RWPE2 (cell line): ENCODE results near the gene ROBO4.

ENCODE experiments used
- ATAC-seq: fragments of 200-7000 bp; cut with Tn5 transposase; 3 replicates; pipeline ENCODE4 v1.9.1; 2021; ENCODE audit warnings: low read depth
- DNase-seq: peaks from one replicate; pipeline ENCODE4 v3.0.0-alpha.2; 2020; ENCODE audit warnings: low spot score
- H3K27ac ChIP-seq: fragments of 450-650 bp; 2 replicates; pipeline ENCODE4 v1.5.1; 2017; ENCODE audit warnings: mild to moderate bottlenecking; ENCODE audit not compliant: poor library complexity, severe bottlenecking
- H3K27me3 ChIP-seq: fragments of 250-450 bp; sonication (Bioruptor Pico); 2 replicates; pipeline ENCODE4 v1.5.1; 2021; ENCODE audit warnings: mild to moderate bottlenecking, moderate library complexity; ENCODE audit not compliant: insufficient read depth, poor library complexity, severe bottlenecking
- H3K36me3 ChIP-seq: fragments of 250-450 bp; sonication (Bioruptor Pico); 2 replicates; pipeline ENCODE4 v1.5.1; 2020; ENCODE audit warnings: low read depth, mild to moderate bottlenecking, moderate library complexity
- H3K4me1 ChIP-seq: fragments of 250-450 bp; sonication (Bioruptor Pico); 2 replicates; pipeline ENCODE4 v1.5.1; 2021; ENCODE audit warnings: mild to moderate bottlenecking, moderate library complexity; ENCODE audit not compliant: insufficient read depth, poor library complexity, severe bottlenecking
- H3K4me3 ChIP-seq: fragments of 250-450 bp; sonication (Bioruptor Pico); 2 replicates; pipeline ENCODE4 v1.5.1; 2021; ENCODE audit warnings: mild to moderate bottlenecking, moderate library complexity; ENCODE audit not compliant: severe bottlenecking
- H3K9me3 ChIP-seq: fragments of 250-450 bp; sonication (Bioruptor Pico); 2 replicates; pipeline ENCODE4 v1.5.1; 2021; ENCODE audit warnings: mild to moderate bottlenecking, moderate library complexity; ENCODE audit not compliant: severe bottlenecking
- CTCF ChIP-seq: fragments of 450-650 bp; IDR thresholded peaks from one replicate; pipeline ENCODE4 v1.5.1; 2017; ENCODE audit warnings: mild to moderate bottlenecking, moderate library complexity; ENCODE audit not compliant: poor library complexity, severe bottlenecking

The ROBO4 gene

GRCh38 chr11:124887667-124888013, 10.0 kb downstream of the ROBO4 start:
- no peak for DNase-seq
- no peaks in the 10 kb centered on the region for H3K36me3 ChIP-seq
- H3K9me3 ChIP-seq, result no peaks in the 10 kb centered on the region
- no peak overlapping the region for H3K27ac ChIP-seq
- no peak overlapping the region for H3K4me3 ChIP-seq
- no peaks in the 10 kb centered on the region for H3K27me3 ChIP-seq
- ATAC-seq, result no peak
- no peaks in the 10 kb centered on the region for H3K4me1 ChIP-seq
- TF ChIP-seq CTCF, result no peak

GRCh38 chr11:124886978-124887666, 10.5 kb downstream of the ROBO4 start:
- H3K4me3 ChIP-seq, result no peak overlapping the region
- H3K9me3 ChIP-seq, result no peaks in the 10 kb centered on the region
- no peaks in the 10 kb centered on the region for H3K36me3 ChIP-seq
- no peak overlapping the region for H3K27ac ChIP-seq
- TF ChIP-seq CTCF, result no peak
- ATAC-seq, result no peak
- H3K4me1 ChIP-seq, result no peaks in the 10 kb centered on the region
- no peak for DNase-seq
- H3K27me3 ChIP-seq, result no peaks in the 10 kb centered on the region

- DNase-seq, result no peak
- Histone ChIP-seq H3K9me3 (no peaks in the 10 kb centered on the region), H3K4me1 (no peaks in the 10 kb centered on the region), H3K27ac (no peak overlapping the region), H3K36me3 (no peaks in the 10 kb centered on the region), H3K4me3 (no peak overlapping the region), H3K27me3 (no peaks in the 10 kb centered on the region)
- no peak for ATAC-seq
- TF ChIP-seq CTCF, result no peak
These were observed 11.2 kb downstream of the ROBO4 start for GRCh38 chr11:124886476-124886875.

GRCh38 chr11:124884869-124885479, 12.7 kb downstream of the ROBO4 start:
- Histone ChIP-seq H3K27me3 (no peaks in the 10 kb centered on the region), H3K4me3 (no peak overlapping the region), H3K9me3 (no peaks in the 10 kb centered on the region), H3K27ac (no peak overlapping the region), H3K4me1 (no peaks in the 10 kb centered on the region), H3K36me3 (no peaks in the 10 kb centered on the region)
- ATAC-seq (no peak), DNase-seq (no peak)
- no peak for TF ChIP-seq CTCF

- Histone ChIP-seq H3K9me3 (no peaks in the 10 kb centered on the region), H3K4me3 (no peak overlapping the region), H3K27ac (no peak overlapping the region), H3K36me3 (0 out of 2 replicates have a peak, but pooled peaks cover under 1% of the 10 kb centered on the region), H3K27me3 (no peaks in the 10 kb centered on the region), H3K4me1 (no peaks in the 10 kb centered on the region)
- ATAC-seq (no peak), DNase-seq (no peak)
- no peak for TF ChIP-seq CTCF
These were observed 13.3 kb downstream of the ROBO4 start for GRCh38 chr11:124884340-124884739.
